ENCODE measurements around the gene SHD.

DNA sequence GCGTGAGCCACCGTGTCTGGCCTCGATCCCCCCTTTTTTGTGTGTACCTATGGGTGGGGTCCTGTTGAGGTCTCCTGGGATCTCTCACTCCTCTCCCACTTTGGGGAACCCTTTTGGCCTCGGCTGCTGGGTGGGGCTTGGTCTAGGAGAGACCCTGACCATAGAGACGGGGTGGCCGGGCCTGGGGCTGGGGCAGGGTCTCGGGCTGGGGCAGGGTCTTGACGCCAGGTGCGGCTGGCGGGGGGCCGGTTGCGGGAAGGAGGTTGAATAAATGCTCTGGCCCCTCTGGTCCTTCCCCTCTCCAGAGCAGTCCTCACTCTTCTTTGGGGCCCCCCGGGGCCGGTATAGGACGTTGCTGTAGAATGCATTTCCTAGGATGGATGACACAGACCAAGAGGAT, 13.4 kb downstream of the SHD start:
- TF ChIP-seq CTCF (conservative IDR thresholded peaks at IDR 0.05; ENCODE audit: low read depth, low read length) (no peak), EZH2phosphoT487 (IDR thresholded peaks at IDR 0.05; ENCODE audit: borderline replicate concordance, low read length) (no peak)
